A549 treated with Hydrocortisone at 1 μM for 4 hours (cell line): ENCODE results near the gene GGTLC3. TPM values are rescaled to one million over a fixed set of nuclear protein-coding genes. Genes with fewer than 3 reads are reported as not detected.

ENCODE experiments used
- total RNA-seq: library from RNA; stranded (reverse); fragments of 200-300 nt; extraction: Qiagen RNA extraction; gene quantifications from 5 replicates; pipeline ENCODE4 v1.2.3, GENCODE V29; 2022

The GGTLC3 gene
- total RNA-seq, result not detected in 5 replicates

GRCh38 chr22:18518061-18518460 lies at the start of gene GGTLC3:
GGTLC3 (minus strand) TSS chr22:18518161; CDS start chr22:18517897, 264 bp downstream.

GRCh38 chr22:18527752-18528596 lies 10.0 kb upstream of the GGTLC3 start, which contains the start of gene TMEM191B:
TMEM191B (plus strand) TSS chr22:18527802; CDS start chr22:18527981, 179 bp downstream.

Other genes starting within 250 kb of the GGTLC3 start
- gene TMEM191B, start 9.6 kb upstream of the GGTLC3 start, total RNA-seq, result 0.63 to 1.5 TPM (median 1.3 TPM) in 5 replicates
- 0.92 to 1.3 TPM (median 0.98 TPM) in 5 replicates for gene RIMBP3, start 93.8 kb upstream of the GGTLC3 start, total RNA-seq